GM23248 (cell line): ENCODE results near the gene GPS2. TPM values are rescaled to one million over a fixed set of nuclear protein-coding genes. Genes with fewer than 3 reads are reported as not detected.
A peak's percentile ranks its signal among the peaks of the same experiment; 100 is the strongest.
"Not testable (repeated sequence)": the region's sequence is repeated elsewhere in the genome, so short reads cannot be mapped to it uniquely, and the experiment has no call there.

Experiments
- DNase-seq: peaks from one replicate; pipeline ENCODE4 v3.0.0-alpha.2; 2015
- H2AFZ ChIP-seq: fragments of 200-600 bp; sonication (generic); 2 replicates; pipeline ENCODE4 v1.6.1; 2016; ENCODE audit warnings: antibody characterized with exemption
- H3F3A ChIP-seq: fragments of 200-600 bp; sonication (generic); 2 replicates; pipeline ENCODE4 v1.6.1; 2016; ENCODE audit warnings: mild to moderate bottlenecking, antibody characterized with exemption, mixed run types; ENCODE audit not compliant: insufficient read depth
- H3K27ac ChIP-seq: fragments of 200-600 bp; sonication (generic); 2 replicates; pipeline ENCODE4 v1.5.1; 2016; ENCODE audit warnings: mild to moderate bottlenecking
- H3K27me3 ChIP-seq: fragments of 200-600 bp; sonication (generic); replicated peaks from 2 replicates; pipeline ENCODE4 v1.6.1; 2016; ENCODE audit warnings: mild to moderate bottlenecking; ENCODE audit not compliant: insufficient read depth
- H3K36me3 ChIP-seq: fragments of 200-600 bp; sonication (generic); 2 replicates; pipeline ENCODE4 v1.6.1; 2016; ENCODE audit warnings: low read depth, mild to moderate bottlenecking
- H3K4me1 ChIP-seq: fragments of 200-600 bp; sonication (generic); 2 replicates; pipeline ENCODE4 v1.6.1; 2016; ENCODE audit warnings: mild to moderate bottlenecking; ENCODE audit not compliant: insufficient read depth
- H3K4me2 ChIP-seq: fragments of 200-600 bp; sonication (generic); one replicate; pipeline ENCODE4 v1.6.1; 2016; ENCODE audit warnings: mild to moderate bottlenecking; ENCODE audit not compliant: unreplicated experiment
- H3K4me3 ChIP-seq: fragments of 200-600 bp; sonication (generic); 2 replicates; pipeline ENCODE4 v1.5.1; 2016; ENCODE audit warnings: mild to moderate bottlenecking
- H3K79me2 ChIP-seq: fragments of 200-600 bp; sonication (generic); 2 replicates; pipeline ENCODE4 v1.6.1; 2016; ENCODE audit warnings: mild to moderate bottlenecking; ENCODE audit not compliant: insufficient read depth
- H3K9ac ChIP-seq: fragments of 200-600 bp; sonication (generic); 2 replicates; pipeline ENCODE4 v1.6.1; 2016; ENCODE audit warnings: mild to moderate bottlenecking
- H3K9me2 ChIP-seq: fragments of 200-600 bp; sonication (generic); 2 replicates; pipeline ENCODE4 v1.6.1; 2016; ENCODE audit warnings: mixed run types, mild to moderate bottlenecking, moderate library complexity; ENCODE audit not compliant: insufficient read depth
- H3K9me3 ChIP-seq: fragments of 200-600 bp; sonication (generic); one replicate; pipeline ENCODE4 v1.6.1; 2017; ENCODE audit warnings: low read depth
- H4K20me1 ChIP-seq: fragments of 200-600 bp; sonication (generic); 2 replicates; pipeline ENCODE4 v1.6.0; 2016; ENCODE audit not compliant: insufficient read depth
- EZH2 ChIP-seq: fragments of 200-600 bp; sonication (generic); IDR thresholded peaks from 2 replicates; pipeline ENCODE4 v1.6.1; 2018; ENCODE audit warnings: antibody characterized with exemption, mild to moderate bottlenecking; ENCODE audit not compliant: insufficient read depth, poor library complexity, severe bottlenecking
- EZH2phosphoT487 ChIP-seq: fragments of 200-600 bp; sonication (generic); IDR thresholded peaks from 2 replicates; pipeline ENCODE4 v1.6.1; 2018; ENCODE audit warnings: antibody characterized with exemption, moderate library complexity, mild to moderate bottlenecking, low read depth; ENCODE audit not compliant: insufficient read depth
- WGBS, 2 experiments: methylation state at CpG; one replicate each; pipeline ENCODE4 v1.1.6; 2015 to 2017; ENCODE audit warnings: low lambda C conversion rate in 2 of 2, low coverage in 1 of 2; ENCODE audit errors: missing lambda C conversion rate in 2 of 2; 5-methylcytosine and 5-hydroxymethylcytosine counted together
- in situ Hi-C: fragments of 300-500 bp; cut with MboI; formaldehyde crosslinking; loops from 2 replicates; pipeline ENCODE4 v1.15.0; 2020
- polyA plus RNA-seq: library from polyadenylated mRNA; unstranded; fragments of >200 nt; fragmentation: Nextera tagmentation; extraction: Ambion mirVana; gene quantifications from 2 replicates; pipeline ENCODE4 v1.2.1, GENCODE V29; 2016
- total RNA-seq: library from RNA; depleted of rRNA; stranded (reverse); fragments of >200 nt; shearing (Covaris generic); gene quantifications from 2 replicates; pipeline ENCODE4 v1.2.3, GENCODE V29; 2014

The GPS2 gene
- total and polyA plus RNA-seq, 2 experiments from 2014 or later, result 50.1 to 53.8 TPM

DNA sequence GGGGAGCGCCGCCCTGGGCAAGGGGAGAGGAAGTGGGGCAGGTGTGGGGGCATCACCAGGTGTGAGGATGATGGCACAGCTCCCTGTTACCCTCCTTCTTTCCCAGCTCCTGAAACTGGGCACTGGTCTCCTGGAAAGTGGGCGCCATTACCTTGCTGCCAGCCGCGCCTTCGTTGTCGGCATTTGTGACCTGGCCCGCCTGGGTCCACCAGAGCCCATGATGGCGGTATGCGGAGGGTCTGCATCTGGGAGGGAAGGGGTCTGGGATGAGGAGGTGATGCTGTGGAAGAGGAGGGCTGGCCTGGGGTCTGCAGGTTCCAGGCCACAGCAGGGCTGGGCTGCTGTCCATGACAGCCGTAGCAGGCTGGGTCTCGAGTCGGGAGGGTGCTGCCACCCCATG, 26.7 kb upstream of the GPS2 start:
- in situ Hi-C loops, result no loop called here
- Histone ChIP-seq H3K79me2 (no peaks in the 10 kb centered on the region), H3K4me1 (no peaks in the 10 kb centered on the region), H3K9me3 (no peaks in the 10 kb centered on the region), H3K36me3 (no peaks in the 10 kb centered on the region), H3K4me3 (no peak overlapping the region), H3K9me2 (no peaks in the 10 kb centered on the region), H3F3A (0 out of 2 replicates have a peak, but pooled peaks cover 6% of the 10 kb centered on the region), H3K27me3 (peaks cover 8% of the 10 kb centered on the region; the same call in 1 of the 2 replicates), H4K20me1 (no peaks in the 10 kb centered on the region), H3K9ac (no peak overlapping the region), H3K4me2 (no peak overlapping the region), H3K27ac (no peak overlapping the region), H2AFZ (no peak overlapping the region)
- no peak for TF ChIP-seq EZH2
- no peak for TF ChIP-seq EZH2phosphoT487
- 85 to 87% methylated on average over 13 of the region's 13 CpGs for WGBS, 2 experiments
- DNase-seq, result no peak

DNA sequence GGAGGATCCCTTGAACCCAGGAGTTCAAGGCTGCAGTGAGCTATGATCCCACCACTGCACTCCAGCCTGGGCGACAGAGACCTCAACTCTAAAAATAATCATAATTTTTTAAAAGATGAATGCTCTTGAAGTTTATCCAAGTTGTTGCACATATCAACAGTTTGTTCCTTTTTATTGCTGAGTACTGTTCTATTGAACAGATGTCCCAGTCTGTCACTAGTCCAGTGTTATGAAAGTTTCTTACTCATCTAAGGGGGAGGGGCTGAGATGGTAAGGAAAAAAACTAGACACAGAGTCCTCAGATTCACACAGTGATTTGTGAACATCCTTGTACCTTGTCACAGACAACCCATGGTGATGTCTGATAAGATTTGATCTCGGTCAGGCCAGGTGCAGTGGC, 25.0 kb upstream of the GPS2 start:
- H3K79me2 ChIP-seq, result no peaks in the 10 kb centered on the region
- peak; percentile 62 for DNase-seq
- no peaks in the 10 kb centered on the region for H4K20me1 ChIP-seq
- in situ Hi-C loops, result no loop called here
- no peak overlapping the region for H3K27ac ChIP-seq
- H3K9me2 ChIP-seq, result no peaks in the 10 kb centered on the region
- TF ChIP-seq EZH2 (no peak), EZH2phosphoT487 (no peak)
- no peak overlapping the region for H3K4me3 ChIP-seq
- no peaks in the 10 kb centered on the region for H3K36me3 ChIP-seq
- 28 to 35% methylated on average over 2 of the region's 2 CpGs for WGBS, 2 experiments
- H3K27me3 ChIP-seq, result peaks cover 8% of the 10 kb centered on the region; the same call in 1 of the 2 replicates
- no peak overlapping the region for H3K4me2 ChIP-seq
- H3F3A ChIP-seq, result no peaks in the 10 kb centered on the region
- no peaks in the 10 kb centered on the region for H3K9me3 ChIP-seq
- H3K4me1 ChIP-seq, result no peaks in the 10 kb centered on the region
- no peak overlapping the region for H3K9ac ChIP-seq
- no peak overlapping the region for H2AFZ ChIP-seq

DNA sequence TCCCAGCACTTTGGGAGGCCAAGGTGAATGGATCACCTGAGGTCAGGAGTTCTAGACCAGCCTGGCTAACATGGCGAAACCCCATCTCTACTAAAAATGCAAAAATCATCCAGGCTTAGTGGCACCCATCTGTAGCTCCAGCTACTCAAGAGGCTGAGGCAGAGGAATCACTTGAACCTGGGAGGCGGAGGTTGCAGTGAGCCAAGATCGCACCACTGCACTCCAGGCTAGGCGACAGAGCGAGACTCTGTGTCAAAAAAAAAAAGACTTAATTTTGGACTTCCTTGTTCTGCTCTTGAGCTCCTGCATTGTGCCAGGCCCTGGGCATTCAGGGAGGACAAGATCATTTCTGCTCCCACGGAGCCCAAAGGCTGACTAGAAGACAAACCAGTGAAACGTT, 22.4 kb upstream of the GPS2 start:
- DNase-seq, H3K27me3 ChIP-seq, H3K4me3 ChIP-seq, H3F3A ChIP-seq, H4K20me1 ChIP-seq, H3K27ac ChIP-seq, H3K4me2 ChIP-seq, H3K4me1 ChIP-seq, H3K9me2 ChIP-seq, H3K79me2 ChIP-seq, H3K9ac ChIP-seq, H2AFZ ChIP-seq, H3K36me3 ChIP-seq, in situ Hi-C loops, H3K9me3 ChIP-seq: not testable (repeated sequence)
- WGBS, 2 experiments, result 68 to 69% methylated on average over 7 of the region's 7 CpGs

DNA sequence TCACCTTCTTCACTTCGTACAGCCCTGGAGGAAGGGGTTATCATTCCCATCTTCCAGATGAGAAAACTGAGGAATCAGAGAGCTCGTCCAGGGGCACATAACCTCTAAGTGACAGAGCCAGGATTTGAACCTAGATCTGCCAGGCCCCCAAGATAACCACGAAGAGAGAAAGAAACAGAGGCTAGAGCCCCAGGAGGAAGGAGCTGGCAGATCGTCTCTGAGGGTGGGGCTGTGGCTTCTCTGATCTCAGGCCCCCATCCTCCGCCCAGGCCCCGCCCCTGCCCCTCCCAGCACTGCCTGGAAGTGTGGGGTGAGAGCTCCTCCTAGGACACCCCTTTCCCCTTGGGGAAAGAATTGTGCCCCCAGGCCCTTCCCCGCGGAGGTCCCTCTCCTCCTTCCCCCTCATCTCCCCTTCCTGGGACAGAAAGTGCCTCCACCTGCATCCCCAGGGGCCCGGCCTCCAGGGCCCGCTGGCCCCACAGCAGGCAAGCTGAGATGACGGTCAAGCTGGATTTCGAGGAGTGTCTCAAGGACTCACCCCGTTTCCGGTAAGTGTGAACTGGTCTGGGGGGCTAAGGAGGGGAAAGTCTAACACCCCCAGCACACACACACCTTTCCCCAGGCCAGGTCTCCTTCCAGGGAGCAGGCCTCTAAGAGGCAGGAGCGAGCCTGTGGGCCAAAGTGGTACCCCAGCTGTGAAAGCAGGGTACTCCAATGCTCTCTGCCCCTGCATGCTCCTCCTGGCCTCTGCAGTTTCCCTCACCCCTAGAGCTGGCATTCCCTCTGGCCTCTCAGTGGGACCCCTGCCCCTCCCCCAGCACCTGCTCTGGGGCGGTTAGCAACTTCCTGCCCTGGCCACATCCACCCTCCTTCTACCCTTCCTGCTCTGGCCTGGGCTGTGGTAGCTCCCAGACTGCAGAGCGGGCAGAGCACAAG, 21.3 kb upstream of the GPS2 start, which contains the start of gene ACAP1:
Gene ACAP1 (plus strand): TSS at position 290 of the 936 bp plus-strand sequence. CDS start 206 bp downstream, at position 496.
- Histone ChIP-seq H3K9ac (no peak within 1 kb of the TSS), H3K79me2 (no peaks in the 10 kb centered on the region), H4K20me1 (no peaks in the 10 kb centered on the region), H3K9me2 (no peaks in the 10 kb centered on the region), H3K27me3 (0 out of 2 replicates have a peak, but pooled peaks cover 3% of the 10 kb centered on the region), H3K9me3 (no peaks in the 10 kb centered on the region), H3F3A (no peaks in the 10 kb centered on the region), H2AFZ (no peak within 1 kb of the TSS), H3K36me3 (no peaks in the 10 kb centered on the region), H3K4me1 (no peaks in the 10 kb centered on the region), H3K4me3 (no peak within 1 kb of the TSS), H3K4me2 (no peak within 1 kb of the TSS), H3K27ac (no peak within 1 kb of the TSS)
- no peak for DNase-seq
- WGBS, 2 experiments, result 19 to 28% methylated on average over 12 to 17 of the region's 17 CpGs
- TF ChIP-seq EZH2phosphoT487 (no peak), EZH2 (no peak)
- in situ Hi-C loops, result no loop called here

DNA sequence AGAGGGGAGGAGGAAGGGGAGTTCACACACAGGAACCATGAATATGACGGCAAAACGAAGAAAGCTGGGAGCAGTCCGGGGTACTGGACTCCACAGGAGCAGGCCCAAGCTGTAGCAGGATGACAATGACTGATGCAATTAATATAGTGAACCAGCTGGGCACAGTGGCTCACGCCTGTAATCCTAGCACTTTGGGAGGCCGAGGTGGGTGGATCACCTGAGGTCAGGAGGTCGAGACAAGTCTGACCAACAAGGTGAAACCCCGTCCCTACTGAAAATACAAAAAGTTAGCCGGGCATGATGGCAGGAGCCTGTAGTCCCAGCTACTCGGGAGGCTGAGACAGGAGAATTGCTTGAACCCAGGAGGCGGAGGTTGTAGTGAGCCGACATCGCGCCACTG, 20.6 kb upstream of the GPS2 start:
- H3K9me3 ChIP-seq, DNase-seq, in situ Hi-C loops, H3K4me1 ChIP-seq, H3K9me2 ChIP-seq, H3K36me3 ChIP-seq, H3K79me2 ChIP-seq, H2AFZ ChIP-seq, H3K27ac ChIP-seq, H3F3A ChIP-seq, H3K27me3 ChIP-seq, H3K4me3 ChIP-seq, H3K9ac ChIP-seq, H4K20me1 ChIP-seq, H3K4me2 ChIP-seq: not testable (repeated sequence)
- 74 to 79% methylated on average over 12 to 13 of the region's 13 CpGs for WGBS, 2 experiments
